GM12892 (cell line): ENCODE results near the gene NUTF2.

Experiments used
- POLR2A ChIP-seq: IDR thresholded peaks from 2 replicates; pipeline ENCODE4 v1.6.1; 2011; ENCODE audit warnings: low read depth, low read length, control low read depth
- POLR2AphosphoS5 ChIP-seq: IDR thresholded peaks from 2 replicates; pipeline ENCODE4 v1.6.1; 2011; ENCODE audit warnings: low read depth, low read length, control low read depth
- TAF1 ChIP-seq: IDR thresholded peaks from 2 replicates; pipeline ENCODE4 v1.6.1; 2011; ENCODE audit warnings: low read depth, mild to moderate bottlenecking, control low read depth, low read length, borderline replicate concordance

- TF ChIP-seq TAF1 (no peak), POLR2A (no peak), POLR2AphosphoS5 (no peak)
Measured at GRCh38 chr16:67855789-67856188, 9.1 kb downstream of the NUTF2 start.
